ENCODE measurements around the gene GAK.

- TF ChIP-seq CTCF (IDR thresholded peaks at IDR 0.05; ENCODE audit: borderline replicate concordance, extremely low read depth, low read length, poor library complexity, severe bottlenecking) (no peak), EZH2 (IDR thresholded peaks at IDR 0.05; ENCODE audit: borderline replicate concordance, low read depth, low read length, severe bottlenecking) (no peak)
Observed at GRCh38 chr4:827209-828081, 104.7 kb downstream of the GAK start.
